ENCODE data around the gene PCBP2.

DNA sequence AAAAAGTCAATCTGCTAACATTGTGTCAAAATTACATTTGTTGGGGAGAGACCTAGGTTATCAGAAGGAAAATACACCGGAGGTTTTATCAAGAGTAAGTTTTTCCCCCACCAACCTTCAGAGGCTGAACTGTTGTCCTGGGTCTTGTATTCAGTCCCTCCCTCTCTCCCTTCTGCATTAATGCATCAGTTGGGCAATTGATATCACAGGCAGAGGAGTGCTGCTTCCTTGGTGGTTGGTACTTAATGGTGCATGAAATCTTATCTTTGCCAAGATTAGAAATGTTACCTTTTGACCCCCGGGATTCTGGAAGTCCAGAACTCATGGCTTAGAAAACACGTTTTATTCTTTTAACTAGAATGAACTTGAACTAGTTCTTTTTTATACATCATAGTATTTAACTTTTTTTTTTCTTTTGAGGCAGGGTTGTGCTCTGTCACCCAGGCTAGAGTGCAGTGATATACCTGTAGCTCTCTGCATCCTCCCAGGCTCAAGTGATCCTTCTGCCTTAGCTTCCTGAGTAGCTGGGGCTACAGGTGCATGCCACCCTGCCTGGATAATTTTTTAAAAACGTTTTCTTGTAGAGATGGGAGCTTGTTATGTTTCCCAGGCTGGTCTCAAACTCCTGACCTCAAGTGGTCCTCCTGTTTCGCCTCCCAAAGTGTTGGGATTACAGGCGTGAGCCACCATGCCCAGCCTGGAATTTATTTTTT, 4.9 kb downstream of the PCBP2 start:
- TF ChIP-seq, protein P1, sequence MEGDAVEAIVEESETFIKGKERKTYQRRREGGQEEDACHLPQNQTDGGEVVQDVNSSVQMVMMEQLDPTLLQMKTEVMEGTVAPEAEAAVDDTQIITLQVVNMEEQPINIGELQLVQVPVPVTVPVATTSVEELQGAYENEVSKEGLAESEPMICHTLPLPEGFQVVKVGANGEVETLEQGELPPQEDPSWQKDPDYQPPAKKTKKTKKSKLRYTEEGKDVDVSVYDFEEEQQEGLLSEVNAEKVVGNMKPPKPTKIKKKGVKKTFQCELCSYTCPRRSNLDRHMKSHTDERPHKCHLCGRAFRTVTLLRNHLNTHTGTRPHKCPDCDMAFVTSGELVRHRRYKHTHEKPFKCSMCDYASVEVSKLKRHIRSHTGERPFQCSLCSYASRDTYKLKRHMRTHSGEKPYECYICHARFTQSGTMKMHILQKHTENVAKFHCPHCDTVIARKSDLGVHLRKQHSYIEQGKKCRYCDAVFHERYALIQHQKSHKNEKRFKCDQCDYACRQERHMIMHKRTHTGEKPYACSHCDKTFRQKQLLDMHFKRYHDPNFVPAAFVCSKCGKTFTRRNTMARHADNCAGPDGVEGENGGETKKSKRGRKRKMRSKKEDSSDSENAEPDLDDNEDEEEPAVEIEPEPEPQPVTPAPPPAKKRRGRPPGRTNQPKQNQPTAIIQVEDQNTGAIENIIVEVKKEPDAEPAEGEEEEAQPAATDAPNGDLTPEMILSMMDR (IDR thresholded peaks at IDR 0.05): no peak
- TF ChIP-seq POLR2AphosphoS5 (IDR thresholded peaks at IDR 0.05) (no peak), EP300 (IDR thresholded peaks at IDR 0.05) (no peak)
